D341Med (cell line): ENCODE measurements around the gene MPO.

ENCODE experiments used
- DNase-seq: peaks from one replicate; pipeline ENCODE4 v3.0.0; 2012; ENCODE audit warnings: low spot score

MPO gene

DNA sequence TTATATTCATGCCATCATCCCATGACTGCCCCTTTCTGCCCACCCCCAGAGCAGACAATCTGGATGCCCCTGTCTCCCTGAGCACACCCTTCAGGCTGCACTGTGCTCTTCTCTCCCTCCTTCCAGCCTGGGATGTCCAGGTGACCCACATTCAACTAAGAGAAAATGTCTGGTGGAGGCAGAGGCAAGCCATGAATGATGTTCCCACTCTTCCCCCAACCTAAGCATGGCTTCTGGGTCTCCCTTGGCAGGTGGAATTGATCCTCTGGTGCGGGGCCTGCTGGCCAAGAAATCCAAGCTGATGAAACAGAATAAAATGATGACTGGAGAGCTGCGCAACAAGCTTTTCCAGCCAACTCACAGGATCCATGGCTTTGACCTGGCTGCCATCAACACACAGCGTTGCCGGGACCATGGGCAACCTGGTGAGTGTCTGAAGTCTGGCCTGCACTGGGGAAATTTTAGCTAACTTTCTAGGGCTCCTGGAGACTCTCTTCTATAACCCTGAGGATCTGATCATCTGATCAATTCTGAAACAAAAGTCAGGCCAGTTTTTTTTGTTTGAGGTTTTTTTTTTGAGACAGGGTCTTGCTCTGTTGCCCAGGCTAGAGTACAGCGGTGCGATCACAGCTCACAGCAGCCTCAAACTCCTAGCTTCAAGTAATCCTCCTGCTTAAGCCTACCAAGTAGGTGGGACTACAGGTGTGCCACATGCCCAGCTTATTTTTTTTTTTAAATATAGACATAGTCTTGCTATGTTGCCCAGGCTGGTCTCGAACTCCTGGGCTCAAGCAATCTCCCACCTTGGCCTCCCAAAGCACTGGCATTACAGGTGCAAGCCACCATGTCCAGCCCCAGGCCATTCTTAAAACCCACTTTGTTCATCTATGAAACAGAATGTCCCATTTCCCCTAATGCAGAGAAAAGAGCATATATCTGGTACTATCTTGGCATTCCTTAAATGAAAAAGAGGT is 14.5 kb downstream of the MPO start:
- peak; percentile 22 for DNase-seq

- no peak for DNase-seq
Observed at GRCh38 chr17:58265271-58265670, 15.5 kb downstream of the MPO start.

DNA sequence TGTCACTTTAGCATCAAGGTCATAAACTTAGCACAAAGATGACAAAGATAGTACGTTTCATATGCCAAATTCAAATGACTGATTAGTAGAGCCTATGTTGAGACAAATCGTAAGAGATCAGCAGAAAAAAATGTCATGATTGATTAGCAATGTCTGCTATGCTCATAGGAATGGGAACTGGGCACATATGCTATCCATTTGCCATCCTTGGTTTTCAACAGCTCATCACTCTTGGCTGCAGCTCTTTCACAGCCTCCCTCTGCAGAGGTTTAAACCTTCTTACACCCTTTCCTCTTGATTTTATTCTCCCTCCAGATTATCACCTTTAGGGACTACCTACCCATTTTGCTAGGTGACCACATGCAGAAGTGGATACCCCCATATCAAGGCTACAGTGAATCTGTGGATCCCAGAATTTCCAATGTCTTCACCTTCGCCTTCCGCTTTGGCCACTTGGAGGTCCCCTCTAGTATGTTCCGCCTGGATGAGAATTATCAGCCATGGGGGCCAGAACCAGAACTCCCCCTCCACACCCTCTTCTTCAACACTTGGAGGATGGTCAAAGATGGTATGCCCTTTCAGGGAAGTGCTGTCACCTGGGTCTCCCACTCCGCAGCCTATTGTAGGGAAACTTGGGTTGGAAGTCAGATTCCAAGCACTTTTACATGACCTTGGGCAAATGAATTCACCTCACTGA is 16.2 kb downstream of the MPO start:
- DNase-seq: peak; percentile 20

GRCh38 chr17:58263773-58264172 is 17.0 kb downstream of the MPO start:
- DNase-seq: peak; percentile 27

DNA sequence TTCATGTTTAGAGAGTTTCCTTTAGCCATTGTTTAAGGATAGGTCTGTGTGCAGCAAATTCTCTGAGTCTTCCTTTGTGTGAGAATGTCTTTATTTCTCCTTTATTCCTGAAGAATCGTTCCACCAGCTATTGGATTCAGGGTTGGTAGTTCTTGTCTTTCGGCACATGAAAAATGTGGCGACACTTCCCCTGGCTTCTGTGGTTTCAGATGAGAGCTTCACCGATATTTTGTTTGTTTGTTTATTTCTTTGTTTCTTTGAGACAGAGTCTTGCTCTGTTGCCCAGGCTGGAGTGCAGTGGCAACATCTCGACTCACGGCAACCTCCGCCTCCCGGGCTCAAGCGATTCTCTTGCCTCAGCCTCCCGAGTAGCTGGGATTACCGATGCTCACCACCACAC is 18.6 kb downstream of the MPO start:
- DNase-seq: no peak

DNA sequence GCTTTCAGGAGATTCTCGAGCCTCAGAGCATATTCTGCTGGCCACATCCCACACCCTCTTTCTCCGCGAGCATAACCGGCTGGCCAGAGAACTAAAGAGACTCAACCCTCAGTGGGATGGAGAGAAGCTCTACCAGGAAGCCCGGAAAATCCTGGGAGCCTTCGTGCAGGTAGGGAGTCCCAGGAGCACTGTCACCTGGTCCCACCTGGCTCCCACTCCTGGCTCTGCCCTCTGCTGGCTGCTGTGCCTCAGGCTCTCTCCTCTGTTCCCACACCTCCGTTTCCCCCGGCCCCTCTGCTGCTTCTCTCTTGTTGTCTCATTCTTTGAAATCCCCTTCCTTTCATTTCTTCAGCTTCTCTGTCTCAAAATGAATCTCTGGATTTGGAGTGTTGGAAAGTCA is 25.9 kb downstream of the MPO start:
- peak; percentile 47 for DNase-seq

DNA sequence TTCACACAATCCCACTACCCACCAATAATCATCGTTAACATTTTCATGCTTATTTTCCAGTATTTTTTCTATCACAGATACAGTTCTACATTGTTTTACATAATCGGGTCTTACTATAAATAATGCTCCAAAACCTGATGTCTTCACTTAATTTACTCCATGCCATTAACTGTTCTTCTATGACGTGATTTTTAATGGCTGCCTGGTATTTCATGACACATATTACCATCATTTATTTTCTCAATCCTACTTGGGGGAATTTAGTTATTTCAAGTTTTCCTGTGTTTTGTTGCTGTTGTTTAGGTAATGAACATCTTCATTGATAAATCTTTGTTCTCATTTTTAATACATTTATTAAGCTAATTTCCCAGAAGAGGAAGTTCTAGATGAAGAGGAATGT is 27.7 kb downstream of the MPO start:
- DNase-seq: no peak

GRCh38 chr17:58252141-58252540 is 28.6 kb downstream of the MPO start:
- peak; percentile 38 for DNase-seq

- DNase-seq: peak; percentile 36
Observed at GRCh38 chr17:58250344-58251011, 30.3 kb downstream of the MPO start.

DNA sequence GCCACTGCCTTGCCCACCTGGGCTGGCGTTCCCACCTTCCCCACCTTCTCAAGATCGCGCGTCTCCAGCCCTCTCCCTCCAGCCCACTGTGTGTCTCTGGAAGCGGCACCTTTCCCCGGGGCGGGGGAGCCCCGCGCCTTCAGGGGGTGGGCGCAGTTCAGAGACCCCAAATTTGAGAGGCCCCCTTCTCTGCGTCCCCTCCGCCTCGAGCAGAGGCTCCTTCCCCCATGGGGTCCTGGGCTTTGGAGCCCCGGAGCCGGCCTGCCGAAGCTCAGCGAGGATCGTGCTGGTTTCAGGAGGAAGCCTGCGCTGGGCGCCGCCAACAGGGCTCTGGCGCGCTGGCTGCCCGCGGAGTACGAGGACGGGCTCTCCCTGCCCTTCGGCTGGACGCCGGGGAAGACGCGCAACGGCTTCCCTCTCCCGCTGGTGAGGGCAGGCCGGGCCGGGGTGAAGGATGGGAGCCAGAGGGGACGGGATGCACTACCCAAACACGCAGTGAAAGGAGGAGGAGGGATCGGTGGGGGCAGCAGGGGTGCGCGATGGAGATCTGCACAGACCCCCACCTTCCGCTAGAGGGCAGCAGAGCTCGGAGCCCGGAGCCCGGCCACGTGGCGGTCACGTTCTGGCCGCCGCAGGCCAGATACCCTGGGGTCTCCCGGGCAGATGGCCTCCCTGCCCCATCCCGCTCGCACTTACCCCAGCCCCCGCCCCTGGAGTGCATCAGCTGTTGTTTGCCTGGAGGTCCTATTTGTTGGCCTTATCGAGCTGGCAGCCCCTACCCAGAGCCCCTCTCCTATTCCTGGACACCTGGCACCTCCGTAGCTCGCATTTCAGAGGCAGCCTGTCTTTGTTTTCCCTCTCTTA is 31.2 kb downstream of the MPO start:
- peak; percentile 99 for DNase-seq

DNA sequence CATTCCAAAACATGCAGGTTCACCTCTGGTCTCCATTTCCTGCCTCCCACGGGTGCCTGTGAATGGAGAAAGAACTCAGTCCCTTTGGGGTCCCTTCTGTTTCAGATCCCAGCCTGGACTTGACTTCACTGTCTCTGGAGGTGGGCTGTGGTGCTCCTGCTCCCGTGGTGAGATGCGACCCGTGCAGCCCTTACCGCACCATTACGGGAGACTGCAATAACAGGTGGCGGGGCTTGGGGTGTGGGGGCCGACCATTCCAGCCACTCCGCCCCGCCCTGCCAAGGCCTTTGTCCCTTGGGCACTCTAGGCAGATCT is 31.8 kb downstream of the MPO start:
- no peak for DNase-seq

DNA sequence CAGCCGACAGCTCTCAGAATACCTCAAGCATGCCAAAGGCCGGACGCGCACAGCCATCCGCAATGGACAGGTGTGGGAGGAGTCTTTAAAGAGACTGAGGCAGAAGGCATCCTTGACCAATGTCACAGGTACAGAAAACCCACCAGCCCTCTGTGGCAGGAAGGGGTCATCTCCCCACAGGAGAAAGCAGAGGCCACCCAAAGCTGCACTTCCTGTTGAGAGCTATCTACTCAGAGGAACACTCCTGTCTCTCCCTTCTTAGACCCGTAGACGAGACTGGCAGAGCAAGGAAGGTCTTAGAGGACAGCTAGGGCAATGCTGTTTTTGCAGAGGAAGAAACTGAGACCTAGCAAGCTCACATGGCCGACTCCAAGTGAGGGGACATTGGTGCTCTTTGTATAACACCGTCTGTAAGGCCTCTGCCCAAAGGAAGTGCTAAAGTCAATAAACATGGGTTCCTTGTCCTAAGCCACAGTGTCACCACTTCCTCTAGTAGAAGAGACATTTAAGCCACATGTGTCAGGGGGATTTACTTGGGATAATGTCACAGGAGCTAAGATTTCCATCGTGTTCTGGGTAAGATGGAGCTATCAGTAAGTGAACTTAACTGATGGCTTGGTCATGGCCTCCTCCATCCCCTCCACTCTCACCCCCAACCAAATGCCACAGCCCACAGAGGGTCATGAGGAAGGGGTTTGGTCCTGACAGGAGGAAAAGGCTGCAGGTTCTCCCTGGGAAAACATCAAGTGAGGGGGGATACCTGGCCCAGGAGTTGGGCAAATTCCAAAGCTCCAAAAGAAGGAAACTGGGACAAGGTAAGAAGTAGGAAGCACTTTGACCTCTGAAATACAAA is 33.0 kb downstream of the MPO start:
- DNase-seq: no peak

GRCh38 chr17:58246781-58247180 is 34.0 kb downstream of the MPO start:
- DNase-seq: no peak

GRCh38 chr17:58246104-58246740 is 34.5 kb downstream of the MPO start:
- no peak for DNase-seq

DNA sequence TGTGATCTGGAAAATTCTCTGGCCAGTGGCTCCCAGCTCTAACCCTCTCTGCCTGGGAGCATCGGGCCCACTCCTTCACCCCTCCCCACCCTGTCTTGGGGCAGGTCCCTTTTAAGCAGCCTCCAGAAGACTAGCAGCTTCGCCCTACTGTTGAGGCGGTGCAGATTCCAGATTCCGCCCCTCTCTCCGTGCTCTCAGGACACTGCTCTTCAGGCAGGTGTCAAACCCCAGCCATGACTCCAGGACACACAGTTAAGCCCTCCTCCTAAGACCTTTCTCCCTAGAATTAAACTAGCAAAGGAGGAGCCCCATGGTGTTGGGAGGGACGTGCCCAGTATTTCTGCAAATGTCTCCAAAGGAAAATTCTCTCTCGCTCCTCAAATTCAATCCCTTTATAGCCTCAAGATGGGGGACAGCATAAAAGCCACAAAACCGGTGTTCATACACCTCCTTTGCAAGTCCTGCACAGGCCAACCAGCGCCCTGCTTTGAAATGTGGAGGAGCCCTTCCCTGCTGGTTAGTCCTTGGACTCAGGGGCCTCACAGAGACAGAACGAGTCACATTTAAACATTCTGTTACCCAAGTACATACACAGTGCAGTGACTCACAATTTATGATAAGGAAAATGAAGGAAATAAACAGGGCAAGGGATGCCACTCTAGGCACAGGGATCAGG is 35.2 kb downstream of the MPO start:
- no peak for DNase-seq

- no peak for DNase-seq
Observed at GRCh38 chr17:58244963-58245362, 35.8 kb downstream of the MPO start.

DNA sequence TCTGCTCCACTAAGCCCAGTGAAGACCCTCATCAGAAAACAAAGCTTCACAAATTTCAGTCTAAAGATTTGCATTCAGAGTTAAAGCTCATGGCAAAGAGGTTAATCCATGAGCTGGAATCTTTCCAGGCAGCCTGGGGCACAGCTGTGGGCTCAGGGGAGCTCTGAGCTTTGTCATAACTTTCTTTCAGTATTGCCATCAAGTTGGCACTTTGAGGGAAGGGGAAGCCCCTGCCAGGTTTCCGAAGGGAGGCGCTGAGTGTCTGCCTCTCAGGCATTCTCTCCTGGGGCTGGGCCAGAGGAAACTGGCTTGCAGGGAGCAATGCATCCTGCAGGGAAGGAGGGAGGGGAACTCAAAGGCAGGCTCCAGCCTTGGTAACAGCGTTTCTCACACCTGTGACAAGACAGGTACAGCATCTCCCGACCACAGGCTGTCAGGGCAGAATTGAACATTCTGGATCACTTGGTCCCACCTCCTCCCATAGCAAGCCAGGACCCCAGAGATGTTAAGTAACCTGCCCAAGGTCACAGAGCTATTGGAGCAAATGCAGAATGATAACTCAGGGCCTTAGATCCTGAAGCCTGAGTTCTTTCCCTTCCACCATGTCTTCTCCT is 38.5 kb downstream of the MPO start:
- DNase-seq: no peak

DNA sequence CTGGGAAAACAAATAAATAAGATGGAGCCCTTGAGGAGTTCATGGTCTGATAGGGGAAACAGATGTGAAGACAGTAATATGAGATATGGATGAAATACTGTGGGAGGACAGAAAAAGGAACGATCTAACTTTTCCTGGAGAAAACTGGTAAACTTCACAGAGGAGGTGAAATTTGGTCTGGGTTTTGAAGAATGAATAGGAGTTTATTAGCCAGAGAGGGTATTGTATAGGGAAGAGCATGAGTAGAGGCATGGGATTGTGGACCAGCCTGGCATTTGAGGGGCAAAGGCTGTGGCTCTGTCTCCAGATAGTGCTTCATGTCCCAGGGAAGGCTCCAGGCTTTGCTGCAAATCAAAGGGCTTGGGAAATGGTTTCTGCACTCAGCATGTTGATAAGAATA is 40.7 kb downstream of the MPO start:
- no peak for DNase-seq

DNA sequence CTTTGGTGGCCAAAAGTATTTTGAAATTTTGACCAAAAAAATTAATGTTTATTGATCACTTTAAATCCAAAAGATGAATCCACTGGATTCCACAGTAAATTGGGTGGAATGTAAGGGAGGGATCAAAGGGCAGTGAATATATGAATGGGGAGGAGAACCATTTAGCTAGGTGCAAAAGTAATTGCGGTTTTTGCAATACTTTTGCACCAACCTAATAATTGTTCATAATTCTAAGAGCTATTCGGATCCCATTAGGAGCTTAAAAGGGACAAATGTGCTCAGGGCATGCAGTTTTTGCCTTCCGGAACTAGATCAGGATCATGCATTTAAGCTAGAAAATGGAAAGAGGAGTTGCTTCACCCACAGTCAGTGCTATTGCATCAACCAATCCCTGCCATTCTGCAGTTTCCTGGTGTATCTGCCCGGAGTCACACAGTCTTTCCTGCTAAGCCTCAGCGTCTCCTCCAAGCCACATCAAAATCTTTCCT is 42.5 kb downstream of the MPO start, which contains the start of gene LPO:
TSS of gene LPO (plus strand) at position 438 of the 488 bp plus-strand sequence. CDS start 4,396 bp downstream, outside the sequence.
- no peak for DNase-seq
